IPS DF 6.9 (cell line): ENCODE data around the gene CA10.

Source experiments
- DNase-seq: peaks from one replicate; pipeline ENCODE4 v3.0.0-alpha.2; 2013; ENCODE audit warnings: low read depth, low spot score
- H3K27ac ChIP-seq: one replicate; pipeline ENCODE4 v1.5.1; 2013; ENCODE audit warnings: low read length, control low read depth
- H3K27me3 ChIP-seq: 2 replicates; pipeline ENCODE4 v1.6.1; 2013; ENCODE audit warnings: mild to moderate bottlenecking, low read length; ENCODE audit not compliant: control insufficient read depth, insufficient read depth
- H3K36me3 ChIP-seq: 2 replicates; pipeline ENCODE4 v1.6.1; 2013; ENCODE audit warnings: low read length; ENCODE audit not compliant: control insufficient read depth, insufficient read depth
- H3K4me1 ChIP-seq: 2 replicates; pipeline ENCODE4 v1.6.1; 2013; ENCODE audit warnings: low read length; ENCODE audit not compliant: control insufficient read depth, insufficient read depth
- H3K4me3 ChIP-seq: 2 replicates; pipeline ENCODE4 v1.5.1; 2013; ENCODE audit warnings: mild to moderate bottlenecking, low read length
- H3K9me3 ChIP-seq: 2 replicates; pipeline ENCODE4 v1.6.1; 2013; ENCODE audit warnings: low read length, inconsistent platforms; ENCODE audit not compliant: control insufficient read depth, insufficient read depth
- WGBS: extraction: QIAGEN DNeasy Blood & Tissue Kit; methylation state at CpG from one replicate; pipeline ENCODE4 v1.1.7; 2013; ENCODE audit warnings: mixed read lengths, missing lambda C conversion rate; ENCODE audit not compliant: insufficient read length, insufficient coverage; 5-methylcytosine and 5-hydroxymethylcytosine counted together

CA10 gene

DNA sequence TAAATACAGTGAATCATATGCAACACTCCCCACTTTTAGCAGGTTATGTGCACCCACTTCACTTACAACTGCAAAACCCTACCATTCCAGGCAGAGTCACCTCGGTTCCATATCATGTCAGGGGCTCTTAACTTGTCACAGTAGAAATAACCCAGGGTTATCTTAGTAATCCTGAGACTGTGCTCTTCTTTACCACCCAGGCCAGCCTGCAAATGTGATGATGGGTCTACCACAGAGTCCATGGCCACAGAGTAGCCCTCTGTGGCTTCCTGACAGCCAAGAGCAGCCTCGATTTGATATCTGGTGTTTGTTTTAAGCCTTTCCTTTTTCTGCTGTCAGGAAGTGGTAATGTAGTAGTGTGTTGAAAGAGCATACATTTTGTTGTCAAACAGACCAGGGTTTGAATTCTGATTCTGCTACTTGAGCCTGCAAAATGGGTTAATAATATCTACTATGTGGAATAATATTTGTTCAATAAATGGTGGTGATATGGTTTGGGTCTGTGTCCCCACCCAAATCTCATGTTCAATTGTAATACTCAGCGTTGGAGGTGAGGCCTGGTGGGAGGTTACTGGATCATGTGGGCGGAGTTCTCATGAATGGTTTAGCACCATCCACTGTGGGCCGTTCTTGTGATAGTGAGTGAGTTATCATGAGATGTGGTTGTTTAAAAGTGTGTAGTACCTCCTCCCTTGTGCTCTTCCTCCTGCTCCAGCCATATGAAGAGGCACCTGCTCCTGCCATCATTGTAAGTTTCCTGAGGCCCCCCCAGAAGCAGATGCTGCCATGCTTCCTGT, 481.6 kb downstream of the CA10 start:
- Histone ChIP-seq H3K27ac (no peak overlapping the region), H3K27me3 (no peaks in the 10 kb centered on the region), H3K9me3 (no peaks in the 10 kb centered on the region), H3K4me3 (no peak overlapping the region; the same call in 1 of the 2 replicates), H3K36me3 (no peaks in the 10 kb centered on the region), H3K4me1 (no peaks in the 10 kb centered on the region)
- no CpG with 5 or more reads among the region's 5 CpGs for WGBS
- DNase-seq = no peak

DNA sequence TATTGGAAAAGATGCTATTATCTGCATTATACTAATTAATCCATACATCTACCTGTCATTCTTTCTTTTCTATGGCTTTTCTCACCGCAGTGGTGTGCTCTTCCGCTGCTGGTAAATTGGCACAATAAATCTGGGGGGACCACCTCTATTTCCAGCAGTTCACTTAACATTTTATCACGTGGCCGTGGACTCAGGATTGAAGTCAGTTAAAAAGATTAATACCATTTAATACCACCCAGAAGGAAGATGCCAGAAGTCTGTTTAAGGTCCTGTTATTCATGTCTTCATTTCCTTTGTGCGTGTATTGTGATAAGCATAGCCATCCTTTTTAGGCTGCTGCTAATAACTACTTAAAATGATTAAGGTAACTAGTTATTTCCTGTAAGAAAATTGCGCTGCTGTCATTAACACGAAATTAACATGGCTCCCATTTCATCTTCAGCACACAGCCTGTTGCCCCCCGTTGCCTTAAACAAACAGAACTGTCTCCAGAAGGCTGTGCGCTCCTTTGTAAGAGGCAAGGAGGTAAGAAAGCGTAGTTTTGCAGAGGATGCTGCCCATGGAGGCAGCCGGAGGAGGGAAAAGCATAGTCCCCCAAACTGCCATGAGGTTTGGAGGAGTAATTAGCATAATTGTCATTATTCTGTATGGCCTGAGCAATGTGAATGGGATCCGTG, 483.8 kb downstream of the CA10 start:
- no peak for DNase-seq
- no peak overlapping the region for H3K27ac ChIP-seq
- no peak overlapping the region for H3K4me3 ChIP-seq
- no peaks in the 10 kb centered on the region; the same call in 1 of the 2 replicates for H3K9me3 ChIP-seq
- no peaks in the 10 kb centered on the region for H3K27me3 ChIP-seq
- no peaks in the 10 kb centered on the region for H3K36me3 ChIP-seq
- no peaks in the 10 kb centered on the region for H3K4me1 ChIP-seq
- WGBS = no CpG with 5 or more reads among the region's 12 CpGs

DNA sequence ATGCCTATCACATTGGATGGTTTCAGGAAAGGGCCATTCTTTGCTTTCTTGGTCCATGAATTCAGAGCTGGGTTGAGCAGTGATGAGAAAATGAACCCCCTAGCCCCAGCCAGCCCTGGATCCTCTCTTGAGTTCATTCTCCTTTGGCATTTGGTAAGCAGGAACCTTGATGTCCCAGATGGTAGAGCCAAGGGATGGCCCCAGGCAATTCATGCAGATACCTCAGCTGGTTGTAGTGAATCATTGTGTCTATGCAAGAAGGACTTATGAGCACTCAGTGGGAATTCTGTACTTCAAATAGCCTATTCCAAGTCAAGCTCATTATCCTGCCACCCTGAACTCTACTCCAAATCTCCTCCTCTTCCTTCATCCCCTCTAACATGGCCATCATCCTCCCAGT, 485.4 kb downstream of the CA10 start:
- H3K27me3 ChIP-seq = no peaks in the 10 kb centered on the region
- no peaks in the 10 kb centered on the region for H3K36me3 ChIP-seq
- no peak overlapping the region for H3K4me3 ChIP-seq
- H3K27ac ChIP-seq = no peak overlapping the region
- H3K9me3 ChIP-seq = peaks cover 2% of the 10 kb centered on the region; the same call in 1 of the 2 replicates
- no peaks in the 10 kb centered on the region for H3K4me1 ChIP-seq
- DNase-seq = no peak

DNA sequence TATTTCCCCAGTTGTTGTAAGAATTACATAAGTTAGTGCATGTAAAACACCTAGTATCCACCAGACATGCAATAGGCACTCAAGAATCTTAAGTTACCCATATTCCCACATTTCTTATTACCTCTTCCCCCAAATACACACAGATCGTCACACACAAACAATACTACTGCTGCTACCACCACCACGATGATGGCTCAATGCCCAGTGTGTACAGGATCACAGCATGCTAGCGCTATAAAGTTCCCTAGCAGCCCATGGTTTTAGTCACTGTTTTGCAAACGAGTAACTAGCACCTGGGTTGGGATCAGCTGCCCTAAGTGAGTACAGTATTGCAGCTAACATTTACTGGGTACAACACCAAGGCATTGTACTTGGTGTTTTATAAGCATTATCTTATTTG, 486.4 kb downstream of the CA10 start:
- WGBS = 100% methylated on average over 1 of the region's 4 CpGs
- H3K36me3 ChIP-seq = no peaks in the 10 kb centered on the region
- H3K4me3 ChIP-seq = no peak overlapping the region
- no peak overlapping the region for H3K27ac ChIP-seq
- no peaks in the 10 kb centered on the region for H3K4me1 ChIP-seq
- H3K9me3 ChIP-seq = peaks cover 2% of the 10 kb centered on the region; the same call in 1 of the 2 replicates
- no peak for DNase-seq
- H3K27me3 ChIP-seq = no peaks in the 10 kb centered on the region

DNA sequence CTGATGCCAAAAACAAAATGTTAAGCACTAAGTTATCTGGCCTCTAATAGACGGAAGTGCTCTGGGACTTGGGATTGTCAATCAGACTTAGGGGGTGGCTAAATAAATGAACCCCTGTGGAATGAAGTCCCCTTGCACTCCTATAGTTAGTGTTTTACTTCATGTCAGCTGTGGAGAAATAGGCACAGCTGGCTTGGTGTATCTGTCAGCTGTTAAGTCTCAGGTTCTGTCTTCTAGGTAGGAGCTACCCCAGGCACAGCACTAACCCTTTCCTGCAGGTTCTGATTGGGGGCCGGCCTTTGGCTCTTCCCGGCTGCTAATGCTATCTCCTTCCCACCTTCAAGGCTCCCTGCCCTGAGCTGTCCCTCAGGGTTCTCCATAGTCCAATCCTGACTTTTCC, 487.6 kb downstream of the CA10 start:
- peaks cover 2% of the 10 kb centered on the region; the same call in 1 of the 2 replicates for H3K9me3 ChIP-seq
- no peak overlapping the region for H3K27ac ChIP-seq
- H3K4me1 ChIP-seq = no peaks in the 10 kb centered on the region
- no peak overlapping the region for H3K4me3 ChIP-seq
- H3K27me3 ChIP-seq = no peaks in the 10 kb centered on the region
- no peak for DNase-seq
- no CpG with 5 or more reads among the region's 3 CpGs for WGBS
- H3K36me3 ChIP-seq = no peaks in the 10 kb centered on the region

DNA sequence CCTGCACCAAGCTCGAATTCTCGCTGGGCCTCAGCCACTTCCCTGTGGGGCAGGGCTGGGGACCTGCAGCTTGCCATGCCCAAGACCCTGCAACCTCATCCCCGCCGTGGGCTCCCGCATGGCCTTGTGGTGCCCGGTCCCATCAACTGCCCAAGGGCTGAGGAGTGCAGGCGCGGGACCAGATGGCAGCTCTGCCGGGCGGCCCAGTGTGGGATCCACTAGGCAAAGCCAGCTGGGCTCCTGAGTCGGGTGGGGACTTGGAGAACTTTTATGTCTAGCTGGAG, 489.6 kb downstream of the CA10 start:
- no CpG with 5 or more reads among the region's 11 CpGs for WGBS
- Histone ChIP-seq H3K4me1 (no peaks in the 10 kb centered on the region), H3K36me3 (no peaks in the 10 kb centered on the region), H3K9me3 (peaks cover 2% of the 10 kb centered on the region; the same call in 1 of the 2 replicates), H3K27ac (no peak overlapping the region), H3K27me3 (no peaks in the 10 kb centered on the region), H3K4me3 (no peak overlapping the region)
- DNase-seq = no peak

DNA sequence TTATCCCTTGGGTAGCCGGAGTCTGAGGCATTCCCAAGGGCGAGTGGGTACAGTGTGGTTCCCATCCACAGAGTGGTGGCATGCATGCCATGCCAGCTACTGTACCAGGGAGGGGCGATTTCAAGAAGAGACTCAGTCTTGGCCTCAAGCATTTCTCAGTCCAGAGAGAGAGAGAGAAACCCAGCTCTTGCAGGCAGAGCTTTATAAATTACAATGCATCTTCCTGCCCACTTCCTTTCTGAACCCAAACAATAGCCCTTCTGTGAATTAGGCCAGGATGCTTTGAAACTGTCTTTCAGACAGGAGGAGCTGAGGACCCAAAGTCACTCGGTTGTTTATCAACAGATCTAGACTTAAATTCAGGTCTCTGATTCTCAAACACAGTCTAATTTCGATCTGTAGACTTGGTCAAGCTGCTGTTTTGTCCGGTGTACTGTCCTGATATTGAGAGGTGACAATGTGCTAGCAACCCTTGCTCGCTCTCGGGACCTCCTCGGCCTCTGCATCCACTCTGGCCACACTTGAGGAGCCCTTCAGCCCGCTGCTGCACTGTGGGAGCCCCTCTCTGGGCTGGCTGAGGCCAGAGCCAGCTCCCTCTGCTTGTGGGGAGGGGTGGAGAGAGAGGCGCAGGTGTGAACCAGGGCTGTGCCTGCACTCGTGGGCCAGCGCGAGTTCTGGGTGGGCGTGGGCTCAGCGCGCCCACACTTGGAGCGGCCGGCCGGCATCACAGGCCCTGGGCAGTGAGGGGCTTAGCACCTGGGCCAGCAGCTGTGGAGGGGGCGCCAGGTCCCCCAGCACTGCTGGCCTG, 490.2 kb downstream of the CA10 start:
- no peak for DNase-seq
- Histone ChIP-seq H3K9me3 (peaks cover 2% of the 10 kb centered on the region; the same call in 1 of the 2 replicates), H3K4me1 (no peaks in the 10 kb centered on the region), H3K27ac (no peak overlapping the region), H3K27me3 (no peaks in the 10 kb centered on the region), H3K36me3 (no peaks in the 10 kb centered on the region), H3K4me3 (no peak overlapping the region)
- WGBS = no CpG with 5 or more reads among the region's 21 CpGs

DNA sequence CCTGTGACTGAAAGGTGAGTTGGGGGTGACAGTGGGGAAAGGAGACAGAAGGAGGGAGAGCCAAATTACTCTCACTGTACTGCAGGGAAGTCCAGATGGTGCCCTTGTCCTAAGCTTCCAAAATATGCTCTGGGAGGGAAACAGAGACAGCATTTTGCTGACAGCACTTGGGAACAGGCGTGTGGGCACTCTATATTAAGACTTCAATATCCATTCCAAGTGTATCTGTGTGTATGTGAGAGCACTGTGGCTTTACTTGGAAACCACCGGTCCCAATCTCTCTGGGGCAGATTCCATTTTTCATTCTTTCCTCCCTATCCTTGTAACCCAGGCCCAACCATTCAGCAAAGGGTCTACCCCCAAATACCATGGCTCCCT, 490.8 kb downstream of the CA10 start:
- H3K36me3 ChIP-seq = no peaks in the 10 kb centered on the region
- no peak overlapping the region for H3K4me3 ChIP-seq
- peaks cover 2% of the 10 kb centered on the region; the same call in 1 of the 2 replicates for H3K9me3 ChIP-seq
- H3K27me3 ChIP-seq = no peaks in the 10 kb centered on the region
- no peak for DNase-seq
- H3K27ac ChIP-seq = no peak overlapping the region
- H3K4me1 ChIP-seq = no peaks in the 10 kb centered on the region
- WGBS = no CpG with 5 or more reads among the region's 2 CpGs

DNA sequence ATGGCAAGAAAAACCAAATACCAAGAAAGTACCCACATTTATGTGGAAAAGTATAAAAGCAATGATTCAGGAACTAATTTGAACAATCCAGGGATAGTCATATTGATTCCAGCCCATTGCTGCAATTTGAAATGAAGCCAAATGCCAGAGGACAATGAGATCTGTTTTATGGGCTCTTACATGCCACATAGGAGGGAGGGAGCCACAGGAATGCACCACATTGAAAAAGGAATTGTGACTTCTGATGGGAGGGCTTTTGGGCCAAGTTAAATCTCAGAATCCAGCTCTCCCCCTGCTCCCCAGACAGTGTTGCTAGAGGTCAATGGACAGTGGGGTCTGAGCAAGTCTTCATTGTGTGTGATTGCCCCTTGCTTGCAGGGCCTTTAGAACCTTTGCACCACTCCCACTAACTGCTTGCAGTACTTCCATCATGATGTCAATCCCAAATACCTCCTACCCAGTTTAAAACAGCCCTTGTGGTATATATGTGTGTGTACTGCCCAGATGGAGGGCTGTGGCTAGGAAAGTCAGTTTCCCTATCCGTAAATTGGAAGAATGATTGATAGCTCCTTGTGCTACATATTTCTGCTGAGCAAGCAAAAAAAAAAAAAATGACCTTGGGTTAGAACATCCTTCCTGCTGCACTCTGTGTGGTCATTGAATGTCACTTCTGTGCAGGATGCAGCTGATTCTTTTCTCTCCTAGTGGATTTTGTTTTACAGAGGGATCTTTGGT, 491.4 kb downstream of the CA10 start:
- no peak overlapping the region for H3K4me3 ChIP-seq
- no peak for DNase-seq
- H3K9me3 ChIP-seq = peaks cover 2% of the 10 kb centered on the region; the same call in 1 of the 2 replicates
- no peaks in the 10 kb centered on the region for H3K36me3 ChIP-seq
- H3K4me1 ChIP-seq = no peaks in the 10 kb centered on the region
- H3K27ac ChIP-seq = no peak overlapping the region
- WGBS = no CpG with 5 or more reads among the region's 1 CpG
- H3K27me3 ChIP-seq = no peaks in the 10 kb centered on the region
